ENCODE results near the gene MYO7B. TPM values are rescaled to one million over a fixed set of nuclear protein-coding genes. Genes with fewer than 3 reads are reported as not detected.
"Not testable (repeated sequence)": the region's sequence is repeated elsewhere in the genome, so short reads cannot be mapped to it uniquely, and the experiment has no call there.

MYO7B gene
- total RNA-seq, 1 donor from 2014 or later = not detected

DNA sequence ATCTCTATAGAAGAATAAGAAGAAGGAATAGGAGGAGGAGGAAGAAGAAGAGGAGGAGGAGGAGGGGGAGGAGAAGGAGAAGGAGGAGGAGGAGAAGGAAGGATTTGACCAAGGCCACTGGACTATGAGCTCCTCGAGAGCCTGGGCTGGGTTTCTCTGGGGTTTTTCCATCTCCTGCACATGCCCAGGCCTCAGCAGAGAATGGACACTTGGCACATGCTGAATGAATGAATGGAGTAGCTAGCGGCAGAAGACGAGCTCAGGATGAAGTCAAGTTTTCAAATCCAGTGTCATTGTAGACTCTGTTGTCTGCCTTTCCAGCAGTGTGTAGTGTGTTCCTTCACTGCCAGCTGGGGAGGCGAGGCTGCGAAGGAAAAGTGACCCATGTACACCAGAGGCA, 2.2 kb downstream of the MYO7B start:
- DNase-seq (ENCODE audit: low read depth) (no peak), FAIRE-seq (no peak)
- TF ChIP-seq, protein P1, sequence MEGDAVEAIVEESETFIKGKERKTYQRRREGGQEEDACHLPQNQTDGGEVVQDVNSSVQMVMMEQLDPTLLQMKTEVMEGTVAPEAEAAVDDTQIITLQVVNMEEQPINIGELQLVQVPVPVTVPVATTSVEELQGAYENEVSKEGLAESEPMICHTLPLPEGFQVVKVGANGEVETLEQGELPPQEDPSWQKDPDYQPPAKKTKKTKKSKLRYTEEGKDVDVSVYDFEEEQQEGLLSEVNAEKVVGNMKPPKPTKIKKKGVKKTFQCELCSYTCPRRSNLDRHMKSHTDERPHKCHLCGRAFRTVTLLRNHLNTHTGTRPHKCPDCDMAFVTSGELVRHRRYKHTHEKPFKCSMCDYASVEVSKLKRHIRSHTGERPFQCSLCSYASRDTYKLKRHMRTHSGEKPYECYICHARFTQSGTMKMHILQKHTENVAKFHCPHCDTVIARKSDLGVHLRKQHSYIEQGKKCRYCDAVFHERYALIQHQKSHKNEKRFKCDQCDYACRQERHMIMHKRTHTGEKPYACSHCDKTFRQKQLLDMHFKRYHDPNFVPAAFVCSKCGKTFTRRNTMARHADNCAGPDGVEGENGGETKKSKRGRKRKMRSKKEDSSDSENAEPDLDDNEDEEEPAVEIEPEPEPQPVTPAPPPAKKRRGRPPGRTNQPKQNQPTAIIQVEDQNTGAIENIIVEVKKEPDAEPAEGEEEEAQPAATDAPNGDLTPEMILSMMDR (IDR thresholded peaks at IDR 0.05; ENCODE audit: insufficient read depth, low read length, severe bottlenecking) = no peak
- peaks cover 2% of the 10 kb centered on the region for H3K27me3 ChIP-seq (ENCODE audit: control insufficient read depth, insufficient read depth, low read length)
- H3K4me3 ChIP-seq (ENCODE audit: low read depth, low read length) = no peak overlapping the region
- H3K36me3 ChIP-seq (ENCODE audit: control insufficient read depth, insufficient read depth, low read length) = no peaks in the 10 kb centered on the region

DNA sequence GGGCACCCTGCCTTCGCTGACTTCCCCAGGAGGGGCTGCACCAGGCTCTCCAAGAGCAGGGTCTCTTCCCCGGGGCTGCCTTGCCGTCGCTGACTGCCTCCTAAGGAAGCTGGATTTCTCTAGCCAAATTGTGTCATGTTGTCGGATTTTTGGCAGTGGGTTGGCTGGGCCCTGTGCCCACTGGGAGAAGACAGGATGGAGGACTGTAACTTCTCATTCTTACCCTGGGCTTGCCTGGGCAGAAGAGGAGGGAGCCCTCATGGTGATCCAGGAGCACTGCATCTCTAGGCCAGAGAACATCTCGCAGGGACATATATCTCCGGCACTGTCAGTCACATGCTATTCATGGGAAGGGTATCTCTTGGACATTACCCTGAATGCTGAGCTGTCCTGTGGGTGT, 6.3 kb downstream of the MYO7B start:
- peaks cover 2% of the 10 kb centered on the region for H3K27me3 ChIP-seq (ENCODE audit: control insufficient read depth, insufficient read depth, low read length)
- no peak for FAIRE-seq
- no peaks in the 10 kb centered on the region for H3K36me3 ChIP-seq (ENCODE audit: control insufficient read depth, insufficient read depth, low read length)
- TF ChIP-seq, protein P1 (IDR thresholded peaks at IDR 0.05; ENCODE audit: insufficient read depth, low read length, severe bottlenecking) = no peak
- no peak for DNase-seq (ENCODE audit: low read depth)
- H3K4me3 ChIP-seq (ENCODE audit: low read depth, low read length) = no peak overlapping the region

DNA sequence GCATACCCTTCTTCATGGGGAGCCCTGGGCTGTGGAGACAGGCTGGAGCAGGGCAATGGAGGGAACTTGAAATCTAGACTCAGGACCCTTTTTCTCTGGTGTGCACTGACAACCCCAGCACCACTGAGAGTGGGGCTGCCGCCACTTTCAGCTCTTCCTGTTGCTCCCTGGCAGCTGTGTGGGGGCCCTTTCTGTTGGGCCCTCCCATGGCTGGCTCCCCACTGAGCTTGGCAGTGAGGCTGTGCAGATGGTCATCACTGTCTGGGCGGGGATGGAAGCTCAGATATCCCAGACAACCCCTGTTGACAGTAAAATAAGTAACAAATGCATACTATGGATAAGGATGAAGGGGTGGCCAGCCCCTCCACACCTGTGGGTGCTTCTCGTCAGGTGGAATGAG, 6.7 kb downstream of the MYO7B start:
- peaks cover 2% of the 10 kb centered on the region for H3K27me3 ChIP-seq (ENCODE audit: control insufficient read depth, insufficient read depth, low read length)
- no peak overlapping the region for H3K4me3 ChIP-seq (ENCODE audit: low read depth, low read length)
- FAIRE-seq (no peak), DNase-seq (ENCODE audit: low read depth) (no peak)
- H3K36me3 ChIP-seq (ENCODE audit: control insufficient read depth, insufficient read depth, low read length) = no peaks in the 10 kb centered on the region
- TF ChIP-seq, protein P1 (IDR thresholded peaks at IDR 0.05; ENCODE audit: insufficient read depth, low read length, severe bottlenecking) = no peak

DNA sequence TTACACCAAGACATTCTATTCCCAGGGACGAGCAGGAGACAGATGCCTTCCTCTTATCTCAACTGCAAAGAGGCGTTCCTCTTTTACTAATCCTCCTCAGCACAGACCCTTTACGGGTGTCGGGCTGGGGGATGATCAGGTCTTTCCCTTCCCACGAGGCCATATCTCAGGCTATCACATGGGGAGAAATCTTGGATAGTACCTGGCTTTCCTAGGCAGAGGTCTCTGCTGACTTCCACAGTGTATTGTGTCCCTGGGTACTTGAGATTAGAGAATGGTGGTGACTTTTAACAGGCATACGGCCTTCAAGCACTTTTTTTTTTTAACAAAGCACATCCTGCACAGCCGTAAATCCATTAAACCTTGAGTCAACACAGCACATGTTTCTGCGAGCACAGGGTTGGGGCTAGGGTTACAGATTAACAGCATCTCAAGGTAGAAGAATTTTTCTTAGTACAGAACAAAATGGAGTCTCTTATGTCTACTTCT, 7.6 kb downstream of the MYO7B start:
- DNase-seq (ENCODE audit: low read depth); FAIRE-seq; H3K36me3 ChIP-seq (ENCODE audit: control insufficient read depth, insufficient read depth, low read length); H3K4me3 ChIP-seq (ENCODE audit: low read depth, low read length); H3K27me3 ChIP-seq (ENCODE audit: control insufficient read depth, insufficient read depth, low read length): not testable (repeated sequence)

DNA sequence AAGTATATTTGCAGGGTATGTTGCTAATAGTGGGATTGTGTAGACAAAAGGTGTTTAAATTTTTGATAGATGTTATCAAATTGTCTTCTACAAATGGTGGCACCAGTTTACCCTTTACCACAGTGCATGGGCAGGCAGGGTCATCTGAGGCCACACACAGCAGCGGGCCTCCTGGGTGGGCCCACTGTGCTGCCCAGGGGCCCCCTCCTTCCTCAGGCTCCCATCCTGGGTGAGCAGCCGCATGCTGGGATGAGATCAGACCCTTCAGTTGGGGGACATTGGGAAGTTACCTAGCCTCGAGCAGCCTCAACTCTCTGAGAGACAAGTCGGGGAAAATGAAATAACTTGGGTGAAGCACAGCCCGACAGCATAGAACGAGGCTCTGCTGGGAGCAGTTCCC, 9.7 kb downstream of the MYO7B start:
- DNase-seq (ENCODE audit: low read depth) (no peak), FAIRE-seq (no peak)
- Histone ChIP-seq H3K4me3 (ENCODE audit: low read depth, low read length) (no peak overlapping the region), H3K27me3 (ENCODE audit: control insufficient read depth, insufficient read depth, low read length) (peaks cover 2% of the 10 kb centered on the region), H3K36me3 (ENCODE audit: control insufficient read depth, insufficient read depth, low read length) (no peaks in the 10 kb centered on the region)
- TF ChIP-seq, protein P1 (IDR thresholded peaks at IDR 0.05; ENCODE audit: insufficient read depth, low read length, severe bottlenecking) = no peak

DNA sequence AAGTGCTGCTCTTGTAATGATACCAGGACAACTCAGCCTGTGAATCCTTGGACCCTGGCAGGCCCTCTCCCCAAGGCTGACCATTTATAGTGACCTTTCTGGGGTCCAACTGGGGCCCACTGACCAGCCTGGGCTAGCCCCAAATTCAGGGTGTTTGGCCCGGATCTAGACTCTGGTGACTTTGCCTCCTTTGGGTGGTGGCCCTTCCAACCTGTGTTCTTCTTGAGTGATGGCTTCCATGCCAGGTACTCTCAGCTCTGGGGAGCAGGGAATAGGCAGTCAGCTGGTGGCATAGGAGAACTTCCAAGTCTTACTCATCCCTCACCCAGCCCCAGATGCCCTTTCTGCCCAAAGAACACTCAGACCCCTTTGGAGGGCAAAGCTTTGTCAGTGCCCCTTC, 10.3 kb downstream of the MYO7B start:
- DNase-seq (ENCODE audit: low read depth) (no peak), FAIRE-seq (no peak)
- H3K27me3 ChIP-seq (ENCODE audit: control insufficient read depth, insufficient read depth, low read length) = peaks cover 2% of the 10 kb centered on the region
- H3K4me3 ChIP-seq (ENCODE audit: low read depth, low read length) = no peak overlapping the region
- no peaks in the 10 kb centered on the region for H3K36me3 ChIP-seq (ENCODE audit: control insufficient read depth, insufficient read depth, low read length)
- TF ChIP-seq, protein P1 (IDR thresholded peaks at IDR 0.05; ENCODE audit: insufficient read depth, low read length, severe bottlenecking) = no peak
